Coronary artery (tissue), 2 donors: ENCODE measurements around the gene IFIT2.

Experiments
- DNase-seq: peaks from one replicate; pipeline ENCODE4 v3.0.0-alpha.2; 2017; ENCODE audit warnings: low spot score
- H3K27ac ChIP-seq, 2 donors: fragments of 200-600 bp; sonication (generic); one replicate each; pipeline ENCODE4 v1.5.1; 2016 to 2019
- H3K4me3 ChIP-seq: fragments of 200-600 bp; sonication (generic); 2 replicates; pipeline ENCODE4 v1.5.1; 2016; ENCODE audit warnings: mild to moderate bottlenecking, moderate library complexity
- CTCF ChIP-seq: fragments of 200-600 bp; sonication (generic); IDR thresholded peaks from one replicate; pipeline ENCODE4 v1.5.1; 2019; ENCODE audit warnings: antibody characterized with exemption

The IFIT2 gene

DNA sequence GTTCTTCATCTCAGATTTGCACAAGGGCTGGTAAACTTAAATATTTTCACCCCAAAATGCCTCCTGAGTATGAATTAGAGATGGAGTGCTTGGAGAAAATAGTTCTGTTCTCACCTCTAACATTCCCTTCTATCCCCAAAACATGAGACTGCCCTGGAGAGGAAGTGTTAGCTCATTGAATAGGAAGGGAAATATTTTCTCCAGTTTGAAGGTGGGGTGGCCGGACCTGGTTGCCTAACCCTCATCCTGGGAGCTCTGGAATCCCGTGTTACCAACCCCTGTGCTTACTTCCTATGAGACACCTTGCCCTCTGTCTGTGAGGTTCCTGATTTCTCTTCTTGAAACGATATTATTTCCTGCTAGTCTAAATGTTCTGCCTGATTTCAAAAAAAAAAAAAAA, 779 bp downstream of the IFIT2 start:
- TF ChIP-seq CTCF = no peak
- Histone ChIP-seq H3K27ac (peak overlapping the region; percentile 82 to 87), H3K4me3 (peak overlapping the region; percentile 66)
- no peak for DNase-seq

DNA sequence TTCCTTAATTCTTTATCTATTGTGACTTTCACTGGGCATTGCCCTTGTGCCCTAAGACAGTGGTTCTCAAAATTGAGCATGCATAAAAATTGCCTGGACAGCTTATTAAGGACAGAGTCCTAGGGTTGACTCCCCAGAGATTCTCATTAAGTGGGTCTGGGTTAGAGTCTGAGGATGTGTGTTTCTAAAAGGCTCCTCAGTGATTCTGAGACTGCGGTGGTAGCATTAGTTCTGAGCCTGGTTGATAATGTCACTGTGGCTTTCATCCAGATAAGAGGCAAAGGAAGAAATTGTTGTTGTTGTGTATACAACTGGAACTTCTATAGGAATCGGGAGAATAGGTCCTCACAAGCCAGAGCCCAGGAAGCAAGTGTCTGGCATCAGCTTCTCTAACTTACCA, 1.3 kb downstream of the IFIT2 start:
- no peak for TF ChIP-seq CTCF
- DNase-seq = no peak

GRCh38 chr10:89304026-89304425, 2.2 kb downstream of the IFIT2 start:
- DNase-seq = no peak
- Histone ChIP-seq H3K4me3 (peak overlapping the region; percentile 55), H3K27ac (no peak overlapping the region)
- TF ChIP-seq CTCF = no peak

More for the DNA sequence above, 1.3 kb downstream of the IFIT2 start:
- Histone ChIP-seq H3K27ac (no peak overlapping the region), H3K4me3 (peak overlapping the region; percentile 55)

- H3K4me3 ChIP-seq = no peak overlapping the region
- no peak for TF ChIP-seq CTCF
- H3K27ac ChIP-seq = no peak overlapping the region
- no peak for DNase-seq
Observed at GRCh38 chr10:89304446-89304845, 2.6 kb downstream of the IFIT2 start.

- DNase-seq = no peak
- no peak for TF ChIP-seq CTCF
- no peak overlapping the region for H3K4me3 ChIP-seq
- no peak overlapping the region for H3K27ac ChIP-seq
Observed at GRCh38 chr10:89304925-89305324, 3.1 kb downstream of the IFIT2 start.

DNA sequence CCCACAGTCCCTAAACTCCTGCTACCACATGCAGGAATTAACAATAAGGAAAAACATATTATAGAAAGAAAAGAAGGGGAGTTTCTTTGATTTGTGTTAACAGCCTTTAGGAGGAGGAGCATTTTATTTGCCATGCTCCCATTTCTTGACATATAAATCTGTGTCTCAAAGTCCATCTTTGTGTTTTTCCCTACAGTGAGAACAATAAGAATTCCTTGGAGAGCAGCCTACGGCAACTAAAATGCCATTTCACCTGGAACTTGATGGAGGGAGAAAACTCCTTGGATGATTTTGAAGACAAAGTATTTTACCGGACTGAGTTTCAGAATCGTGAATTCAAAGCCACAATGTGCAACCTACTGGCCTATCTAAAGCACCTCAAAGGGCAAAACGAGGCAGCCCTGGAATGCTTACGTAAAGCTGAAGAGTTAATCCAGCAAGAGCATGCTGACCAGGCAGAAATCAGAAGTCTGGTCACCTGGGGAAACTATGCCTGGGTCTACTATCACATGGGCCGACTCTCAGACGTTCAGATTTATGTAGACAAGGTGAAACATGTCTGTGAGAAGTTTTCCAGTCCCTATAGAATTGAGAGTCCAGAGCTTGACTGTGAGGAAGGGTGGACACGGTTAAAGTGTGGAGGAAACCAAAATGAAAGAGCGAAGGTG, 4.1 kb downstream of the IFIT2 start:
- no peak overlapping the region for H3K4me3 ChIP-seq
- no peak for TF ChIP-seq CTCF
- no peak for DNase-seq
- no peak overlapping the region for H3K27ac ChIP-seq
